Neural progenitor cell (in vitro differentiated cells): ENCODE results near the gene FJX1.
"Not testable (repeated sequence)": the region's sequence is repeated elsewhere in the genome, so short reads cannot be mapped to it uniquely, and the experiment has no call there.

ENCODE experiments used
- CTCF ChIP-seq: fragments of 200-600 bp; sonication (generic); IDR thresholded peaks from 2 replicates; pipeline ENCODE4 v1.5.1; 2017; ENCODE audit warnings: antibody characterized with exemption, mild to moderate bottlenecking
- EZH2phosphoT487 ChIP-seq: fragments of 200-600 bp; sonication (generic); IDR thresholded peaks from 2 replicates; pipeline ENCODE4 v1.6.1; 2017; ENCODE audit warnings: antibody characterized with exemption

DNA sequence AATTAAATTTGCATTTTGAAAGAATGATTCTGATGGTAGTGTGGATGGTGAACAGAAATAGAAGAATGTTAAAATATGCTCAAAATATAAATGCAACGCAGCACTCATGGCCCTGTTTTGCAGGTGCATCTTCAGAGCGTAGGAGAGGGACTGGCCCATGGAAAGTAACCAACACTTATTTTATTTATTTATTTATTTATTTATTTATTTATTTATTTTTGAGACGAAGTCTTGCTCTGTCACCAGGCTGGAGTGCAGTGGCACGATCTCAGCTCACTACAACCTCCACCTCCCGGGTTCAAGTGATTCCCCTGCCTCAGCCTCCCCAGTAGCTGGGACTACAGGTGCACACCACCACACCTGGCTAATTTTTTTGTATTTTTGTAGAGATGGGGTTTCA lies 34.5 kb downstream of the FJX1 start:
- TF ChIP-seq CTCF, EZH2phosphoT487: not testable (repeated sequence)
